H1 (cell line): Measurements from ENCODE around the gene ULK2. TPM values are rescaled to one million over a fixed set of nuclear protein-coding genes. Genes with fewer than 3 reads are reported as not detected.

Experiments
- CTCF ChIA-PET: fragments of 300-600 bp; sonication (Branson Sonifier 250); formaldehyde crosslinking; loops from one replicate; lab custom pipeline; 2021; ENCODE audit not compliant: partially characterized antibody; lab: Charles Lee
- POLR2A ChIA-PET: fragments of 300-600 bp; sonication (Branson Sonifier 250); formaldehyde crosslinking; loops from one replicate; lab custom pipeline; 2021; ENCODE audit warnings: inconsistent platforms; ENCODE audit not compliant: partially characterized antibody; lab: Charles Lee
- DNase-seq, 2 experiments: peaks; one replicate each; pipeline versions ENCODE4 v3.0.0 to v3.0.0-alpha.2; 2010 to 2022; ENCODE audit warnings: low spot score in 2 of 2, low read depth in 1 of 2, mixed read lengths in 1 of 2
- FAIRE-seq: peaks from 2 replicates; lab custom pipeline; 2011; peaks lifted over from hg19 to GRCh38; lab: Jason Lieb, UNC
- H2AFZ ChIP-seq: 2 replicates; pipeline ENCODE4 v1.8.1; 2012; ENCODE audit warnings: low read length, inconsistent platforms
- H2AK5ac ChIP-seq: 2 replicates; pipeline ENCODE4 v1.6.1; 2013; ENCODE audit warnings: low read depth, low read length
- H2BK120ac ChIP-seq: replicated peaks from 2 replicates; pipeline ENCODE3; 2013; ENCODE audit warnings: low read depth, low read length, inconsistent platforms
- H2BK12ac ChIP-seq: 2 replicates; pipeline ENCODE4 v1.6.1; 2013; ENCODE audit warnings: low read depth, low read length
- H2BK15ac ChIP-seq: 2 replicates; pipeline ENCODE4 v1.6.1; 2013; ENCODE audit warnings: low read length
- H2BK20ac ChIP-seq: 2 replicates; pipeline ENCODE4 v1.6.1; 2013; ENCODE audit warnings: low read length
- H2BK5ac ChIP-seq: 2 replicates; pipeline ENCODE4 v1.6.1; 2013; ENCODE audit warnings: low read depth, low read length
- H3K14ac ChIP-seq: 2 replicates; pipeline ENCODE4 v1.6.1; 2013; ENCODE audit warnings: inconsistent platforms; ENCODE audit not compliant: insufficient read length
- H3K18ac ChIP-seq: 2 replicates; pipeline ENCODE4 v1.6.1; 2013; ENCODE audit warnings: low read length; ENCODE audit errors: extremely low read depth
- H3K23ac ChIP-seq: 2 replicates; pipeline ENCODE4 v1.6.1; 2013; ENCODE audit warnings: inconsistent platforms; ENCODE audit not compliant: insufficient read length
- H3K23me2 ChIP-seq: 2 replicates; pipeline ENCODE4 v1.6.1; 2013; ENCODE audit warnings: low read depth, low read length
- H3K27ac ChIP-seq: 2 replicates; pipeline ENCODE4 v1.6.1; 2011; ENCODE audit warnings: low read depth, low read length, inconsistent platforms
- H3K27me3 ChIP-seq, 4 experiments: replicated peaks in 1 of 4; 1 replicate in 1 of 4; 2 replicates in 3 of 4; pipeline versions ENCODE4 v1.6.1 to v1.8.1; 2011 to 2013; ENCODE audit warnings: low read length in 3 of 4, mild to moderate bottlenecking in 3 of 4, inconsistent platforms in 2 of 4, mixed read lengths in 2 of 4, moderate library complexity in 1 of 4; ENCODE audit not compliant: control insufficient read depth in 3 of 4, insufficient read depth in 3 of 4; ENCODE audit errors: extremely low read depth in 1 of 4
- H3K36me3 ChIP-seq, 4 experiments: 2 replicates each; pipeline versions ENCODE4 v1.6.1 to v1.8.1; 2011 to 2013; ENCODE audit warnings: mild to moderate bottlenecking in 4 of 4, low read length in 3 of 4, moderate library complexity in 2 of 4, control low read depth in 1 of 4, inconsistent platforms in 1 of 4; ENCODE audit not compliant: insufficient read depth in 4 of 4, control insufficient read depth in 2 of 4
- H3K4ac ChIP-seq: replicated peaks from 2 replicates; pipeline ENCODE3; 2013; ENCODE audit warnings: low read length, low read depth, mixed read lengths, inconsistent platforms; ENCODE audit not compliant: insufficient read length
- H3K4me1 ChIP-seq, 4 experiments: replicated peaks in 1 of 4; 1 replicate in 1 of 4; 2 replicates in 3 of 4; pipeline versions ENCODE4 v1.6.1 to v1.8.1; 2011 to 2013; ENCODE audit warnings: low read length in 3 of 4, inconsistent platforms in 2 of 4, mixed read lengths in 1 of 4; ENCODE audit not compliant: insufficient read depth in 4 of 4, control insufficient read depth in 3 of 4
- H3K4me2 ChIP-seq, 2 experiments: 2 replicates each; pipeline versions ENCODE4 v1.6.1 to v1.8.1; 2011 to 2013; ENCODE audit warnings: low read depth in 2 of 2, low read length in 2 of 2, control low read depth in 1 of 2, inconsistent platforms in 1 of 2, mild to moderate bottlenecking in 1 of 2; ENCODE audit not compliant: insufficient read depth in 1 of 2
- H3K4me3 ChIP-seq, 4 experiments: fragments of 200-600, 300-600 bp in 1 of 4; sonication (generic), shearing (Covaris generic), sonication (Bioruptor Twin) in 1 of 4; 2 replicates each; pipeline versions ENCODE4 v1.5.1 to v1.8.1; 2011 to 2016; ENCODE audit warnings: low read length in 4 of 4, low read depth in 3 of 4, control low read depth in 2 of 4, inconsistent platforms in 2 of 4, mild to moderate bottlenecking in 2 of 4, mixed read lengths in 1 of 4, moderate library complexity in 1 of 4; ENCODE audit not compliant: insufficient read depth in 2 of 4; ENCODE audit errors: extremely low read depth in 1 of 4
- H3K56ac ChIP-seq: replicated peaks from 2 replicates; pipeline ENCODE3; 2013; ENCODE audit warnings: low read depth, mild to moderate bottlenecking, mixed read lengths, low read length, inconsistent platforms; ENCODE audit not compliant: insufficient read length
- H3K79me1 ChIP-seq: 2 replicates; pipeline ENCODE4 v1.6.1; 2013; ENCODE audit warnings: low read depth, low read length, control low read depth
- H3K79me2 ChIP-seq, 2 experiments: 2 replicates each; pipeline versions ENCODE4 v1.6.1 to v1.8.1; 2012 to 2013; ENCODE audit warnings: low read length in 2 of 2, mild to moderate bottlenecking in 2 of 2, inconsistent platforms in 1 of 2; ENCODE audit not compliant: insufficient read depth in 2 of 2, control insufficient read depth in 1 of 2
- H3K9ac ChIP-seq, 4 experiments: replicated peaks in 1 of 4; 1 replicate in 1 of 4; 2 replicates in 3 of 4; pipeline versions ENCODE4 v1.6.1 to v1.8.1; 2011 to 2013; ENCODE audit warnings: low read depth in 3 of 4, low read length in 3 of 4, control low read depth in 2 of 4, mild to moderate bottlenecking in 2 of 4, moderate library complexity in 2 of 4, inconsistent platforms in 1 of 4; ENCODE audit errors: extremely low read depth in 1 of 4
- H3K9me3 ChIP-seq, 2 experiments: 2 replicates each; pipeline versions ENCODE4 v1.6.1 to v1.8.1; 2012 to 2013; ENCODE audit warnings: mild to moderate bottlenecking in 2 of 2, moderate library complexity in 2 of 2, control low read depth in 1 of 2, inconsistent platforms in 1 of 2, low read depth in 1 of 2, low read length in 1 of 2, mixed read lengths in 1 of 2; ENCODE audit not compliant: insufficient read depth in 2 of 2
- H4K20me1 ChIP-seq, 2 experiments: replicated peaks in 1 of 2; 2 replicates each; pipeline versions ENCODE3 to v1.8.1; 2011 to 2013; ENCODE audit warnings: inconsistent platforms in 2 of 2, low read length in 2 of 2, mild to moderate bottlenecking in 1 of 2; ENCODE audit not compliant: insufficient read depth in 2 of 2, control insufficient read depth in 1 of 2
- H4K5ac ChIP-seq: 2 replicates; pipeline ENCODE4 v1.6.1; 2013; ENCODE audit warnings: low read length, low read depth, mixed read lengths, inconsistent platforms; ENCODE audit not compliant: insufficient read length
- H4K8ac ChIP-seq: 2 replicates; pipeline ENCODE4 v1.8.0; 2013; ENCODE audit warnings: mild to moderate bottlenecking, moderate library complexity, low read length, inconsistent platforms; ENCODE audit not compliant: insufficient read depth; ENCODE audit errors: extremely low read depth
- H4K91ac ChIP-seq: replicated peaks from 2 replicates; pipeline ENCODE3; 2013; ENCODE audit warnings: low read length, mixed read lengths, inconsistent platforms; ENCODE audit not compliant: insufficient read length
- ASH2L ChIP-seq: fragments of 200-600, 300-600 bp; sonication (generic); IDR thresholded peaks from one replicate; pipeline ENCODE4 v1.7.1; 2017; ENCODE audit warnings: low read length
- CEBPB ChIP-seq: IDR thresholded peaks from 2 replicates; pipeline ENCODE4 v1.6.1; 2012; ENCODE audit warnings: low read depth, low read length
- CTBP2 ChIP-seq: IDR thresholded peaks from 2 replicates; pipeline ENCODE4 v1.7.0; 2011; ENCODE audit warnings: borderline replicate concordance, mild to moderate bottlenecking, moderate library complexity, mixed read lengths, low read length; ENCODE audit not compliant: insufficient read depth, insufficient read length
- GTF2F1 ChIP-seq: IDR thresholded peaks from 2 replicates; pipeline ENCODE4 v1.6.1; 2012; ENCODE audit warnings: low read depth, low read length, improper control_type of control experiment, borderline replicate concordance
- PHF8 ChIP-seq: fragments of 200-600 bp; sonication (generic); conservative IDR thresholded peaks from 2 replicates; pipeline ENCODE4 v1.7.1; 2012; ENCODE audit warnings: low read depth, mild to moderate bottlenecking, inconsistent platforms, low read length, moderate library complexity
- POU5F1 ChIP-seq: IDR thresholded peaks from 2 replicates; pipeline ENCODE4 v1.6.1; 2011; ENCODE audit warnings: low read depth, mild to moderate bottlenecking, low read length, moderate library complexity
- RAD21 ChIP-seq, 2 experiments: IDR thresholded peaks in 1 of 2; conservative IDR thresholded peaks in 1 of 2; 2 replicates each; pipeline ENCODE4 v1.6.1; 2011; ENCODE audit warnings: low read depth in 2 of 2, low read length in 2 of 2, improper control_type of control experiment in 1 of 2, inconsistent platforms in 1 of 2, mild to moderate bottlenecking in 1 of 2, moderate library complexity in 1 of 2
- RNF2 ChIP-seq: fragments of 200-900, 300-1000 bp; sonication (generic); IDR thresholded peaks from 2 replicates; pipeline ENCODE4 v1.7.1; 2016; ENCODE audit warnings: borderline replicate concordance, low read depth, mild to moderate bottlenecking, antibody characterized with exemption, low read length; ENCODE audit not compliant: poor library complexity, severe bottlenecking; ENCODE audit errors: missing control alignments
- SAP30 ChIP-seq: fragments of 300-600 bp; sonication (generic); IDR thresholded peaks from 2 replicates; pipeline ENCODE4 v1.7.1; 2012; ENCODE audit warnings: low read length, moderate library complexity, mild to moderate bottlenecking, inconsistent platforms; ENCODE audit not compliant: insufficient read depth, insufficient replicate concordance
- SP4 ChIP-seq: IDR thresholded peaks from 2 replicates; pipeline ENCODE4 v1.6.1; 2012; ENCODE audit warnings: low read length, inconsistent platforms
- WGBS, 2 experiments: shearing (Covaris generic) in 1 of 2; methylation state at CpG; one replicate each; pipeline versions ENCODE4 v1.1.6 to v1.1.7; 2013 to 2015; ENCODE audit warnings: low lambda C conversion rate in 2 of 2, mixed read lengths in 2 of 2, inconsistent platforms in 1 of 2, low coverage in 1 of 2, missing lambda C conversion rate in 1 of 2; ENCODE audit not compliant: insufficient replicate concordance in 2 of 2, insufficient coverage in 1 of 2, insufficient read length in 1 of 2; ENCODE audit errors: extremely low coverage in 1 of 2, missing lambda C conversion rate in 1 of 2; 5-methylcytosine and 5-hydroxymethylcytosine counted together
- polyA plus RNA-seq, 7 experiments: library from polyadenylated mRNA; depleted of rRNA in 3 of 7; stranded (reverse) in 5 of 7; unstranded in 2 of 7; fragments of >200 nt in 5 of 7; fragments of 200-250 nt in 2 of 7; gene quantifications; 1 replicate in 5 of 7; 2 replicates in 1 of 7; 4 replicates in 1 of 7; pipeline versions ENCODE4 v1.2.1 to v1.2.3, GENCODE V29; 2011 to 2013; ENCODE audit warnings: missing spikeins in 2 of 7, mixed read lengths in 2 of 7
- total RNA-seq: library from RNA; stranded (reverse); fragmentation: NEBNext Ultra II Directional; extraction: Animal tissue kit (Norgen Biotek cat#: 25700); gene quantifications from 2 replicates; pipeline ENCODE4 v1.2.1, GENCODE V29; 2021
- TF ChIP-seq, protein P1 (sequence below), 3 experiments: IDR thresholded peaks; 1 replicate in 2 of 3; 2 replicates in 1 of 3; pipeline versions ENCODE4 v1.5.1 to v1.6.1; 2011; ENCODE audit warnings: low read length in 3 of 3, mild to moderate bottlenecking in 3 of 3, inconsistent platforms in 2 of 3, low read depth in 1 of 3, moderate library complexity in 1 of 3; ENCODE audit not compliant: insufficient read depth in 1 of 3; ENCODE audit errors: control extremely low read depth in 1 of 3

The ULK2 gene
- total and polyA plus RNA-seq, 2 of the 8 experiments (the other 6 are each of a cell fraction or from before 2014, with no cell fraction given), result 5.3 to 9.8 TPM

GRCh38 chr17:19785854-19786253 is 81.9 kb downstream of the ULK2 start:
- Histone ChIP-seq H3K9me3 (no peaks in the 10 kb centered on the region), H4K8ac (no peak overlapping the region), H3K23ac (no peak overlapping the region), H3K4ac (no peak overlapping the region), H3K4me1 (no peaks in the 10 kb centered on the region), H3K36me3 (no peaks in the 10 kb centered on the region), H3K79me2 (no peaks in the 10 kb centered on the region), H3K18ac (no peak overlapping the region), H3K4me3 (no peak overlapping the region), H4K91ac (no peak overlapping the region), H3K56ac (no peak overlapping the region), H2AK5ac (no peak overlapping the region), H3K9ac (no peak overlapping the region), H2BK15ac (no peak overlapping the region), H3K23me2 (no peaks in the 10 kb centered on the region), H3K4me2 (no peak overlapping the region), H3K79me1 (no peaks in the 10 kb centered on the region), H2AFZ (no peak overlapping the region), H2BK120ac (no peak overlapping the region), H2BK5ac (no peak overlapping the region), H3K27ac (no peak overlapping the region), H4K5ac (no peak overlapping the region), H2BK12ac (no peak overlapping the region), H3K14ac (no peak overlapping the region), H3K27me3 (no peaks in the 10 kb centered on the region), H4K20me1 (no peaks in the 10 kb centered on the region), H2BK20ac (no peak overlapping the region)
- ChIA-PET CTCF (interaction anchor here (1.0 to 1.6 kb wide), 2 partner anchors 114 to 196 kb away, joined by 3 to 11 read pairs; no protein-coding TSS in a partner anchor), POLR2A (no interaction called here)
- WGBS, 2 experiments, result 67% methylated on average over 4 of the region's 4 CpGs; no CpG with 5 or more reads in 1 of the 2 experiments
- DNase-seq (no peak), FAIRE-seq (no peak)
- TF ChIP-seq CEBPB (no peak), RNF2 (no peak), CTBP2 (no peak), POU5F1 (no peak), ASH2L (no peak), GTF2F1 (no peak), RAD21 (IDR thresholded peaks at IDR 0.05 in 1 of 2, conservative IDR thresholded peaks at IDR 0.05 in 1 of 2; ENCODE audit: low read depth in 2 of 2, low read length in 2 of 2) (peak; percentile 73 to 78), PHF8 (no peak), SP4 (no peak), SAP30 (no peak)
- TF ChIP-seq, protein P1, sequence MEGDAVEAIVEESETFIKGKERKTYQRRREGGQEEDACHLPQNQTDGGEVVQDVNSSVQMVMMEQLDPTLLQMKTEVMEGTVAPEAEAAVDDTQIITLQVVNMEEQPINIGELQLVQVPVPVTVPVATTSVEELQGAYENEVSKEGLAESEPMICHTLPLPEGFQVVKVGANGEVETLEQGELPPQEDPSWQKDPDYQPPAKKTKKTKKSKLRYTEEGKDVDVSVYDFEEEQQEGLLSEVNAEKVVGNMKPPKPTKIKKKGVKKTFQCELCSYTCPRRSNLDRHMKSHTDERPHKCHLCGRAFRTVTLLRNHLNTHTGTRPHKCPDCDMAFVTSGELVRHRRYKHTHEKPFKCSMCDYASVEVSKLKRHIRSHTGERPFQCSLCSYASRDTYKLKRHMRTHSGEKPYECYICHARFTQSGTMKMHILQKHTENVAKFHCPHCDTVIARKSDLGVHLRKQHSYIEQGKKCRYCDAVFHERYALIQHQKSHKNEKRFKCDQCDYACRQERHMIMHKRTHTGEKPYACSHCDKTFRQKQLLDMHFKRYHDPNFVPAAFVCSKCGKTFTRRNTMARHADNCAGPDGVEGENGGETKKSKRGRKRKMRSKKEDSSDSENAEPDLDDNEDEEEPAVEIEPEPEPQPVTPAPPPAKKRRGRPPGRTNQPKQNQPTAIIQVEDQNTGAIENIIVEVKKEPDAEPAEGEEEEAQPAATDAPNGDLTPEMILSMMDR (IDR thresholded peaks at IDR 0.05; ENCODE audit: control extremely low read depth in 1 of 3, insufficient read depth in 1 of 3, low read depth in 1 of 3, low read length in 3 of 3), result peak; percentile 47 to 59 (median 54)
